Coronary artery (tissue), 2 donors: Measurements from ENCODE around the gene TBXA2R.

ENCODE experiments used
- DNase-seq: peaks from one replicate; pipeline ENCODE4 v3.0.0-alpha.2; 2017; ENCODE audit warnings: low spot score
- H3K27ac ChIP-seq, 2 donors: fragments of 200-600 bp; sonication (generic); one replicate each; pipeline ENCODE4 v1.5.1; 2016 to 2019
- H3K4me3 ChIP-seq: fragments of 200-600 bp; sonication (generic); 2 replicates; pipeline ENCODE4 v1.5.1; 2016; ENCODE audit warnings: mild to moderate bottlenecking, moderate library complexity
- TF ChIP-seq, protein P1 (sequence below): fragments of 200-600 bp; sonication (generic); IDR thresholded peaks from one replicate; pipeline ENCODE4 v1.5.1; 2019; ENCODE audit warnings: antibody characterized with exemption

TBXA2R gene

DNA sequence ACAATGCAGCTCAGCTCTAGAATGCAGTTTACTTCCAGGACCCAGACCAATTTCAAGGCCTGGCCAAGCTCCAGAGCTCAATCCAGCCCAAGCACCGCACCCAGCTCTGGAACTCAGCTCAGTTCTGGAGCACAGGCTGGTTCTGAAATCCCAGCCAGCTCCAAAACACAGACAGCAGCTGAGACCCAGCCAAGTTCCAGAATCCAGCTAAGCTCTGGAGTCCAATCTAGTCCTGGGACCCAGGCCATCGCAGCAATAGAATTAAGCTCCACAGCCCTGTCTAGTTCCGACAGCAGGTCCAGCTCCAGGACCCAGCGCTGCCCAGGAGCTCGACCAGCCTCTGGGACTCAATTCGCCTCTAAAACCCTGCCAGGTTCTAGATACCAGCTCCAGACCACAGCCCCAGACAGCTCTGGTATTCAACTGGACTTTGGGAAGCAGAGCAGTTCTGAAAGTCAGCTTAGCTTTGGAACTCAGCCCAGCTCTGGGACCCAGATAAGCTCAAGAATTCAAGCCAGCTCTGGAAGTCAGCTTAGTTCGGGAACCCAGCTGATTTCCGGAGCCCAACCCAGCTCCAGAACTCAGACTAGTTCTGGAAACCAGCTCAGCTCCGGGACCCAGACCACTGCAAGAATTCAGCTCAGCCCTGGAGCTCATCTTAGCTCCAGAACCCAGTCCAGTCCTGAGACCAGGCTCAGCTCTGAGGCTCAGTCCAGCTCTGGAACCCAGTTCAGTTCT is 14.6 kb downstream of the TBXA2R start:
- DNase-seq, result no peak
- no peak overlapping the region for H3K4me3 ChIP-seq
- TF ChIP-seq, protein P1, sequence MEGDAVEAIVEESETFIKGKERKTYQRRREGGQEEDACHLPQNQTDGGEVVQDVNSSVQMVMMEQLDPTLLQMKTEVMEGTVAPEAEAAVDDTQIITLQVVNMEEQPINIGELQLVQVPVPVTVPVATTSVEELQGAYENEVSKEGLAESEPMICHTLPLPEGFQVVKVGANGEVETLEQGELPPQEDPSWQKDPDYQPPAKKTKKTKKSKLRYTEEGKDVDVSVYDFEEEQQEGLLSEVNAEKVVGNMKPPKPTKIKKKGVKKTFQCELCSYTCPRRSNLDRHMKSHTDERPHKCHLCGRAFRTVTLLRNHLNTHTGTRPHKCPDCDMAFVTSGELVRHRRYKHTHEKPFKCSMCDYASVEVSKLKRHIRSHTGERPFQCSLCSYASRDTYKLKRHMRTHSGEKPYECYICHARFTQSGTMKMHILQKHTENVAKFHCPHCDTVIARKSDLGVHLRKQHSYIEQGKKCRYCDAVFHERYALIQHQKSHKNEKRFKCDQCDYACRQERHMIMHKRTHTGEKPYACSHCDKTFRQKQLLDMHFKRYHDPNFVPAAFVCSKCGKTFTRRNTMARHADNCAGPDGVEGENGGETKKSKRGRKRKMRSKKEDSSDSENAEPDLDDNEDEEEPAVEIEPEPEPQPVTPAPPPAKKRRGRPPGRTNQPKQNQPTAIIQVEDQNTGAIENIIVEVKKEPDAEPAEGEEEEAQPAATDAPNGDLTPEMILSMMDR, result no peak
- H3K27ac ChIP-seq, result peak overlapping the region; percentile 24 to 81

DNA sequence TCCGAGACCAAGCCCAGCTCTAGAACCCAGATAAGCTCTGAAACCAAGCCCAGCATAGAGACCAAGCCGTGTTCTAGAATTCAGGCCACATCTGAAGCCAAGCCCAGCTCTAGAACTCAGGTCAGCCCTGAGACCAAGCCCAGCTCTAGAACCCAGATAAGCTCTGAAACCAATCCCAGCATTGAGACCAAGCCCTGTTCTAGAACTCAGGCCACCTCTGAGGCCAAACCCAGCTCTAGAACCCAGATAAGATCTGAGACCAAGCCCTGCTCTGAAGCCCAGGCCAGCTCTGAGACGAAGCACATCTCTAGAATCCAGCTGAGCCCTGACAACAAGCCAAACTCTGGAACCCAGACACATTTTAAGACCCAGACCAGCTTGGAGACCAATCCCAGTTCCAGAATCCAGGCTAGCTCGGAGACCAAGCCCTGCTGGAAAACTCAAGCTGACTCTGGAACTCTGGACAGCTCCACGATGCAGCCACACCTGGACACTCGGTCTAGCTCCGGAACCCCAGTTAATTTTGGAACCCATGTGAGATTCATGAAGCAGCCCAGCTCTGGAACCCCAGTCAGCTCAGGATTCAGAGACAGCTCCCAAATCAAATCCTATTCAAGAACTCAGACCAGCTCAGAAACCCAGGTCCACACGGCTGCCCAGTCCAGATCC is 15.6 kb downstream of the TBXA2R start:
- Histone ChIP-seq H3K27ac (peak overlapping the region in 1 of 2 donors; percentile 81), H3K4me3 (no peak overlapping the region)
- TF ChIP-seq, protein P1, result no peak
- no peak for DNase-seq

DNA sequence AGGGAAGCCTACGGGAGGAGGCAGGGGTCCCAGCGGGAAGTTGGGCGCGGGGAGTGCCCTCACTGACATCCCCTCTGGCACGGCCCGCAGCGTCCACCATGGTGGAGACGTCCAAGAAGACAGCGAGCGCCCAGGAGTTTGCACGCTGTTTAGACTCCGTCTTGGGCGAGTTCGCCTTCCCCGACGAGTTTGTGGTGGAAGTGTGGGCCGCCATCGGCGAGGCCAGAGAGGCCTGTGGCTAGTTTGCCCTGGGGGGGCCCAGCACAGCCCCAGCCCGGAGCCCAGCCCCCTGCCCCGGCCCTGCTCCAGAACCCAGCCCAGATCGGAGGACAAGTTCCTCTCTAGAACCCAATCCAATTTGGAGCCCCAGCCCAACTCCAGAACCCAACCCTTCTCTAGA is 16.7 kb downstream of the TBXA2R start:
- TF ChIP-seq, protein P1, result no peak
- Histone ChIP-seq H3K4me3 (no peak overlapping the region), H3K27ac (no peak overlapping the region)
- DNase-seq, result no peak

DNA sequence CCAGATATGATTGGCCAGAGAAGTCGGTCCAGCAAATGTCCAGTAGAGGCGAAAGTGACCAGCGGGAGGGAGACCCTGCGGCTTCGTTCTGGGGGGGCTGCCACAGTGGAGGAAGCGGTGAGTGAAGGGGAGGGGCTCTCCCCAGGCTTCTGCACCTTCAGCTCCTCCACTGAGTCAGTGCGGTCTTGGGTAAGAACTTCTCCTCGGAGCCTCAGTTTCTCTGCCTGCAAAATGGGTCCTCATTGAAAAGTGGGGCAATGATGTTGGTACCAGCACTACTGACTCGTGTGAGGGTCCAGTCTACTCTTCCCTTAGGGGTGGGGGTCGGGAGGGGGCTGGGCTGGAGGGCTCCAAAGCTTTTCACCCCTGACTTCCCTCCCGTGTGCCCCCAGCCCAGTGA is 17.2 kb downstream of the TBXA2R start:
- Histone ChIP-seq H3K27ac (no peak overlapping the region), H3K4me3 (no peak overlapping the region)
- TF ChIP-seq, protein P1, result no peak
- no peak for DNase-seq

DNA sequence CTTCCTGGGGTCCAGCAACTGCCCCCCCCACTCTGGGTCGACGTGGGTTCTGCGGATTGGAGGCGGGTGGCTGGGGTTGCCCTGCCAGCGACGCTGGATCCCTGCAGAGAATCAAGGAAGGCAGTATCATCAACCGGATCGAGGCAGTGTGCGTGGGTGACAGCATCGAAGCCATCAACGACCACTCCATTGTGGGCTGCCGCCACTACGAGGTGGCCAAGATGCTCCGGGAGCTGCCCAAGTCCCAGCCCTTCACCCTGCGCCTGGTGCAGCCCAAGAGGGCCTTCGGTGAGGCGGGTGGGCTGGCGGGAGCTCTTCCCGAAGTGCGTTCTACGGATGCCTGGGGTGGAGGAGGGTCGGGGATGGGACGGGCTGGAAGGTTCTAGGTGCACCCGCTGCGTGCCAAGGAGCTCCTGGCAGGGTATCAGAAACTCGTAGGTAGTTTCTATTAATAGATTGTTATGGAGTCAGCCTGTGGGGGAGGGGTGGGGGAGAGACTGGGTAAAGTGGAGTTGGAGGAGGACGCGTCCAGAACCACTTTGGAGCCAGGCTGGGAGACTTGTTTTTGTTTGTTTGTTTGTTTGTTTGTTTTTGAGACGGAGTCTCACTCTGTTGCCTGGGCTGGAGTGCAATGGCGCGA is 19.8 kb downstream of the TBXA2R start:
- peak overlapping the region in 1 of 2 donors; percentile 50 for H3K27ac ChIP-seq
- DNase-seq, result no peak
- TF ChIP-seq, protein P1, result no peak
- H3K4me3 ChIP-seq, result no peak overlapping the region

DNA sequence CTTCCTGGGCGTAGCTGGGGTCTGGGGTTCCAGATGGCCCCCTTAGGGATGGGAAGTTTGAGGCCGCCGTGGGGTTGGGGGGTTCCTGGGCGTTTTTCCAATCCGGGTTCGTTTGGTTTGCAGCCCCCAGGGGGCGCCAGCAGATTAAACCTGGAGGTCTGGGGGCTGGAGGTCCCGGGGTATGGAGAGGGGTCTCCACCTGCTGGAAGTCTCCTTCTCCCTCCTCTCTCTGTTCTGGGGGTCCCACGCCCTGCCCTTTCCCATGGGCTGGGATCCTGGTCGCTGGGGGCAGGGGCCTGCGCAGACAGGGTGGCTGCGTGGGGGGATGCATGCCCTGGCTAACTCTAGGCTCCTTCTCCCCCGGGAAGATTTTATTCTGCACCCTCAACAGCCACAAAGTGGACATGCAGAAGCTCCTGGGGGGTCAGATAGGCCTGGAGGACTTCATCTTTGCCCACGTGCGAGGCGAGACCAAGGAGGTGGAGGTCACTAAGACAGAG is 20.5 kb downstream of the TBXA2R start:
- DNase-seq, result no peak
- TF ChIP-seq, protein P1, result peak; percentile 59
- Histone ChIP-seq H3K4me3 (peak overlapping the region; percentile 62), H3K27ac (peak overlapping the region in 1 of 2 donors; percentile 50)
